ENCODE results near the gene KIF3A. TPM values are rescaled to one million over a fixed set of nuclear protein-coding genes. Genes with fewer than 3 reads are reported as not detected.

Gene KIF3A
- polyA plus RNA-seq, 1 donor from 2014 or later = 94.4 TPM

- Histone ChIP-seq H3F3A (ENCODE audit: insufficient read depth, low read length, poor library complexity, severe bottlenecking) (no peaks in the 10 kb centered on the region), H3K9me3 (ENCODE audit: low read length) (no peaks in the 10 kb centered on the region), H4K20me1 (ENCODE audit: insufficient read depth) (no peaks in the 10 kb centered on the region), H3K4me3 (ENCODE audit: low read length) (no peak overlapping the region), H3K9ac (ENCODE audit: low read length) (no peak overlapping the region), H3K27ac (ENCODE audit: low read length) (no peak overlapping the region), H3K36me3 (ENCODE audit: insufficient read depth, low read length) (no peaks in the 10 kb centered on the region), H3K27me3 (ENCODE audit: insufficient read depth, low read depth, low read length) (no peaks in the 10 kb centered on the region), H3K79me2 (replicated peaks; ENCODE audit: insufficient read depth, low read length) (no peaks in the 10 kb centered on the region), H3K9me2 (ENCODE audit: insufficient read depth, low read length) (no peaks in the 10 kb centered on the region), H3K4me2 (ENCODE audit: low read length) (no peak overlapping the region), H2AFZ (ENCODE audit: low read depth, low read length) (no peak overlapping the region)
- TF ChIP-seq EP300 (conservative IDR thresholded peaks at IDR 0.05; ENCODE audit: poor library complexity, severe bottlenecking) = no peak
- no peak for TF ChIP-seq TAF1 (IDR thresholded peaks at IDR 0.05; ENCODE audit: low read depth)
- no peak for TF ChIP-seq EZH2 (IDR thresholded peaks at IDR 0.05; ENCODE audit: borderline replicate concordance, insufficient read depth, low read length, poor library complexity, severe bottlenecking)
- TF ChIP-seq, protein P1, sequence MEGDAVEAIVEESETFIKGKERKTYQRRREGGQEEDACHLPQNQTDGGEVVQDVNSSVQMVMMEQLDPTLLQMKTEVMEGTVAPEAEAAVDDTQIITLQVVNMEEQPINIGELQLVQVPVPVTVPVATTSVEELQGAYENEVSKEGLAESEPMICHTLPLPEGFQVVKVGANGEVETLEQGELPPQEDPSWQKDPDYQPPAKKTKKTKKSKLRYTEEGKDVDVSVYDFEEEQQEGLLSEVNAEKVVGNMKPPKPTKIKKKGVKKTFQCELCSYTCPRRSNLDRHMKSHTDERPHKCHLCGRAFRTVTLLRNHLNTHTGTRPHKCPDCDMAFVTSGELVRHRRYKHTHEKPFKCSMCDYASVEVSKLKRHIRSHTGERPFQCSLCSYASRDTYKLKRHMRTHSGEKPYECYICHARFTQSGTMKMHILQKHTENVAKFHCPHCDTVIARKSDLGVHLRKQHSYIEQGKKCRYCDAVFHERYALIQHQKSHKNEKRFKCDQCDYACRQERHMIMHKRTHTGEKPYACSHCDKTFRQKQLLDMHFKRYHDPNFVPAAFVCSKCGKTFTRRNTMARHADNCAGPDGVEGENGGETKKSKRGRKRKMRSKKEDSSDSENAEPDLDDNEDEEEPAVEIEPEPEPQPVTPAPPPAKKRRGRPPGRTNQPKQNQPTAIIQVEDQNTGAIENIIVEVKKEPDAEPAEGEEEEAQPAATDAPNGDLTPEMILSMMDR (IDR thresholded peaks at IDR 0.05; ENCODE audit: poor library complexity, severe bottlenecking) = no peak
- TF ChIP-seq, protein P2, sequence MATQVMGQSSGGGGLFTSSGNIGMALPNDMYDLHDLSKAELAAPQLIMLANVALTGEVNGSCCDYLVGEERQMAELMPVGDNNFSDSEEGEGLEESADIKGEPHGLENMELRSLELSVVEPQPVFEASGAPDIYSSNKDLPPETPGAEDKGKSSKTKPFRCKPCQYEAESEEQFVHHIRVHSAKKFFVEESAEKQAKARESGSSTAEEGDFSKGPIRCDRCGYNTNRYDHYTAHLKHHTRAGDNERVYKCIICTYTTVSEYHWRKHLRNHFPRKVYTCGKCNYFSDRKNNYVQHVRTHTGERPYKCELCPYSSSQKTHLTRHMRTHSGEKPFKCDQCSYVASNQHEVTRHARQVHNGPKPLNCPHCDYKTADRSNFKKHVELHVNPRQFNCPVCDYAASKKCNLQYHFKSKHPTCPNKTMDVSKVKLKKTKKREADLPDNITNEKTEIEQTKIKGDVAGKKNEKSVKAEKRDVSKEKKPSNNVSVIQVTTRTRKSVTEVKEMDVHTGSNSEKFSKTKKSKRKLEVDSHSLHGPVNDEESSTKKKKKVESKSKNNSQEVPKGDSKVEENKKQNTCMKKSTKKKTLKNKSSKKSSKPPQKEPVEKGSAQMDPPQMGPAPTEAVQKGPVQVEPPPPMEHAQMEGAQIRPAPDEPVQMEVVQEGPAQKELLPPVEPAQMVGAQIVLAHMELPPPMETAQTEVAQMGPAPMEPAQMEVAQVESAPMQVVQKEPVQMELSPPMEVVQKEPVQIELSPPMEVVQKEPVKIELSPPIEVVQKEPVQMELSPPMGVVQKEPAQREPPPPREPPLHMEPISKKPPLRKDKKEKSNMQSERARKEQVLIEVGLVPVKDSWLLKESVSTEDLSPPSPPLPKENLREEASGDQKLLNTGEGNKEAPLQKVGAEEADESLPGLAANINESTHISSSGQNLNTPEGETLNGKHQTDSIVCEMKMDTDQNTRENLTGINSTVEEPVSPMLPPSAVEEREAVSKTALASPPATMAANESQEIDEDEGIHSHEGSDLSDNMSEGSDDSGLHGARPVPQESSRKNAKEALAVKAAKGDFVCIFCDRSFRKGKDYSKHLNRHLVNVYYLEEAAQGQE (IDR thresholded peaks at IDR 0.05; ENCODE audit: borderline replicate concordance) = no peak
- no peak for TF ChIP-seq SMC3 (conservative IDR thresholded peaks at IDR 0.05; ENCODE audit: poor library complexity)
Observed at GRCh38 chr5:132761321-132762240, 24.2 kb upstream of the KIF3A start.

DNA sequence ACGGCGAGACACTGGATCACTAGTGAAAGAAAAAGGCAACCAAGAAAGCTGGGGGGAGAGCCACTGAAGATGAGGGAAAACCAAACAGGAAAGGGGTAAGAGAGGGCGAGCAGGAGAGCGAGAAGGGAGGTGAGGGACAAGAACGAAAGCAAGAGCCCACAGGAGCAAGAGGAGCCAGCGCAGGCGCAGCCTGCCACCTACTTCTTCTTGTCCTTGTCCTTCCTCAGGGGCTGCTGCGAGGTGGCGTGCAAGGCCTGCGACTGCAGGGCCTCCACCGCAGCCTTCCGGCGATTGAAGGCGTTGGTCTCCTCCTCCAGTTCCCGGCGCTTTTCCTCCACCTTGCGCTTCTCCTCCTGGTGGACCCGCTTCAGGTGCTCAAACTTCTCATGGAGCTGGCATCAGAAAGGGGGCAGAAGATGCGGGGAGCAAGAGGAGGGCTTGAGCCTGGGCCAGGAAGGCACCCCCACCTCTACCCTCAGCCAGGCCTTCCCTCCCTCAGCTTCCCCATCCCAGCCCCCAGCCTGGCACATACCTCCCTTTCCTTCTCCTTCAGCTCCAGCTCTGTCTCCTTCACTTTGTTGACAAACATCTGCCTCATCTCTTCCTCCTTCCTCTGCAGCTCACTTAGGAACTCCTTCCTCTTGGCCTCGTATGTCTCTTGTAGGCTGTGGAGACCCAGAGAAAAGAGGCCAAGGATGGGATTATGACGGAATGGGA, 23.4 kb upstream of the KIF3A start:
- no peaks in the 10 kb centered on the region for H4K20me1 ChIP-seq (ENCODE audit: insufficient read depth)
- no peaks in the 10 kb centered on the region for H3K9me2 ChIP-seq (ENCODE audit: insufficient read depth, low read length)
- H3K36me3 ChIP-seq (ENCODE audit: insufficient read depth, low read length) = no peaks in the 10 kb centered on the region
- no peak overlapping the region for H3K9ac ChIP-seq (ENCODE audit: low read length)
- no peak overlapping the region for H2AFZ ChIP-seq (ENCODE audit: low read depth, low read length)
- no peaks in the 10 kb centered on the region for H3K27me3 ChIP-seq (ENCODE audit: insufficient read depth, low read depth, low read length)
- no peaks in the 10 kb centered on the region for H3F3A ChIP-seq (ENCODE audit: insufficient read depth, low read length, poor library complexity, severe bottlenecking)
- H3K4me3 ChIP-seq (ENCODE audit: low read length) = no peak overlapping the region
- no peaks in the 10 kb centered on the region for H3K9me3 ChIP-seq (ENCODE audit: low read length)
- TF ChIP-seq RAD21 (conservative IDR thresholded peaks at IDR 0.05) (no peak), EP300 (conservative IDR thresholded peaks at IDR 0.05; ENCODE audit: poor library complexity, severe bottlenecking) (no peak)
- no peak overlapping the region for H3K4me2 ChIP-seq (ENCODE audit: low read length)
- no peak overlapping the region for H3K27ac ChIP-seq (ENCODE audit: low read length)
- no peaks in the 10 kb centered on the region for H3K79me2 ChIP-seq (replicated peaks; ENCODE audit: insufficient read depth, low read length)

Measured in neural cell (in vitro differentiated cells).